SU-DHL-6 (cell line): ENCODE measurements around the gene GUSB.

ENCODE experiments used
- H2AFZ ChIP-seq: fragments of 200-600 bp; sonication (generic); 2 replicates; pipeline ENCODE4 v1.6.1; 2014; ENCODE audit warnings: low read depth, mild to moderate bottlenecking, moderate library complexity, mixed read lengths, antibody characterized with exemption, low read length; ENCODE audit not compliant: severe bottlenecking
- H3F3A ChIP-seq: fragments of 200-600 bp; shearing (Covaris generic); 2 replicates; pipeline ENCODE4 v1.6.0; 2016; ENCODE audit warnings: antibody characterized with exemption, mild to moderate bottlenecking; ENCODE audit not compliant: insufficient read depth
- H3K27ac ChIP-seq: fragments of 200-600 bp; sonication (generic); 2 replicates; pipeline ENCODE4 v1.5.1; 2016; ENCODE audit warnings: low read depth, mild to moderate bottlenecking, low read length, moderate library complexity, mixed read lengths
- H3K27me3 ChIP-seq: fragments of 200-600 bp; sonication (generic), shearing (Covaris generic); 2 replicates; pipeline ENCODE4 v1.6.0; 2014; ENCODE audit warnings: mild to moderate bottlenecking, low read length
- H3K36me3 ChIP-seq: fragments of 200-600 bp; sonication (generic); 2 replicates; pipeline ENCODE4 v1.6.1; 2014; ENCODE audit warnings: mild to moderate bottlenecking, low read length, mixed read lengths
- H3K4me2 ChIP-seq: fragments of 300-600, 200-600 bp; shearing (Covaris generic), sonication (generic); 2 replicates; pipeline ENCODE4 v1.6.0; 2014; ENCODE audit warnings: low read length, low read depth, mild to moderate bottlenecking; ENCODE audit not compliant: poor library complexity, severe bottlenecking
- H3K4me3 ChIP-seq: fragments of 200-600 bp; sonication (generic); 2 replicates; pipeline ENCODE4 v1.5.1; 2014; ENCODE audit warnings: antibody characterized with exemption, low read length, mild to moderate bottlenecking, mixed read lengths; ENCODE audit not compliant: insufficient read depth, poor library complexity, severe bottlenecking
- H3K79me2 ChIP-seq: fragments of 200-600 bp; sonication (generic); 2 replicates; pipeline ENCODE4 v1.6.1; 2014; ENCODE audit warnings: mild to moderate bottlenecking, low read length, moderate library complexity; ENCODE audit not compliant: insufficient read depth
- H3K9ac ChIP-seq: fragments of 200-600 bp; sonication (generic); 2 replicates; pipeline ENCODE4 v1.7.0; 2014; ENCODE audit warnings: mild to moderate bottlenecking, low read length
- H3K9me2 ChIP-seq: fragments of 200-600 bp; sonication (generic); replicated peaks from 2 replicates; pipeline ENCODE4 v1.6.1; 2014; ENCODE audit warnings: low read length; ENCODE audit not compliant: insufficient read depth
- H3K9me3 ChIP-seq: fragments of 200-600 bp; sonication (generic); 2 replicates; pipeline ENCODE4 v1.6.1; 2014; ENCODE audit warnings: low read length, mixed read lengths; ENCODE audit not compliant: insufficient read depth
- H4K20me1 ChIP-seq: fragments of 200-600 bp; sonication (generic); 2 replicates; pipeline ENCODE4 v1.6.1; 2014; ENCODE audit warnings: low read depth, mild to moderate bottlenecking, antibody characterized with exemption, low read length, moderate library complexity, mixed read lengths
- CTCF ChIP-seq: fragments of 200-600 bp; sonication (generic); IDR thresholded peaks from one replicate; pipeline ENCODE4 v1.5.1; 2017; ENCODE audit warnings: antibody characterized with exemption, mild to moderate bottlenecking, low read length, moderate library complexity; ENCODE audit not compliant: insufficient read depth, poor library complexity, severe bottlenecking
- EZH2phosphoT487 ChIP-seq: fragments of 200-600 bp; sonication (generic), shearing (Covaris generic); conservative IDR thresholded peaks from 2 replicates; pipeline ENCODE4 v1.6.1; 2018; ENCODE audit warnings: mild to moderate bottlenecking, antibody characterized with exemption, low read length, moderate library complexity, mixed read lengths

GUSB gene

GRCh38 chr7:65979583-65980477 lies 2.2 kb downstream of the GUSB start:
- H4K20me1 ChIP-seq, result peaks cover 4% of the 10 kb centered on the region; the same call in 1 of the 2 replicates
- no peak overlapping the region for H3K27ac ChIP-seq
- peaks cover 29% of the 10 kb centered on the region for H3K79me2 ChIP-seq
- no peaks in the 10 kb centered on the region for H3K9me2 ChIP-seq
- no peak overlapping the region for H2AFZ ChIP-seq
- H3K36me3 ChIP-seq, result no peaks in the 10 kb centered on the region
- peak overlapping the region; percentile 66 for H3K4me2 ChIP-seq
- no peak overlapping the region for H3K4me3 ChIP-seq
- peak overlapping the region; percentile 92 for H3K9ac ChIP-seq
- no peaks in the 10 kb centered on the region for H3K27me3 ChIP-seq
- no peaks in the 10 kb centered on the region for H3F3A ChIP-seq
- H3K9me3 ChIP-seq, result no peaks in the 10 kb centered on the region
- no peak for TF ChIP-seq CTCF
- no peak for TF ChIP-seq EZH2phosphoT487

GRCh38 chr7:65978891-65979582 lies 3.0 kb downstream of the GUSB start:
- Histone ChIP-seq H3K27me3 (no peaks in the 10 kb centered on the region), H3K9me2 (no peaks in the 10 kb centered on the region), H3K4me3 (no peak overlapping the region), H4K20me1 (peaks cover 4% of the 10 kb centered on the region; the same call in 1 of the 2 replicates), H3K79me2 (peaks cover 29% of the 10 kb centered on the region), H3K36me3 (no peaks in the 10 kb centered on the region), H3F3A (no peaks in the 10 kb centered on the region), H3K9ac (no peak overlapping the region), H2AFZ (no peak overlapping the region), H3K9me3 (no peaks in the 10 kb centered on the region), H3K27ac (no peak overlapping the region), H3K4me2 (no peak overlapping the region)
- no peak for TF ChIP-seq CTCF

GRCh38 chr7:65976659-65977196 lies 5.3 kb downstream of the GUSB start:
- Histone ChIP-seq H3K79me2 (peaks cover 27% of the 10 kb centered on the region), H3K27ac (no peak overlapping the region), H3K9me2 (no peaks in the 10 kb centered on the region), H3K9ac (no peak overlapping the region), H3K9me3 (no peaks in the 10 kb centered on the region), H3K4me3 (no peak overlapping the region), H4K20me1 (peaks cover 4% of the 10 kb centered on the region; the same call in 1 of the 2 replicates), H3F3A (no peaks in the 10 kb centered on the region), H2AFZ (no peak overlapping the region), H3K4me2 (no peak overlapping the region), H3K36me3 (no peaks in the 10 kb centered on the region), H3K27me3 (no peaks in the 10 kb centered on the region)
- TF ChIP-seq CTCF (no peak), EZH2phosphoT487 (no peak)
